Neural crest cell (in vitro differentiated cells): Measurements from ENCODE around the gene RABGAP1L. TPM values are rescaled to one million over a fixed set of nuclear protein-coding genes. Genes with fewer than 3 reads are reported as not detected.

Experiments used
- DNase-seq: peaks from one replicate; pipeline ENCODE4 v3.0.0; 2021; ENCODE audit warnings: low read depth, mixed read lengths, low spot score
- H3K27ac Mint-ChIP-seq: one replicate; pipeline ENCODE4 v1.8.0; 2021; ENCODE audit warnings: mild to moderate bottlenecking, mixed read lengths; ENCODE audit not compliant: unreplicated experiment
- H3K27me3 Mint-ChIP-seq: 2 replicates; pipeline ENCODE4 v1.8.0; 2021; ENCODE audit warnings: low read depth, mild to moderate bottlenecking, mixed read lengths
- H3K36me3 Mint-ChIP-seq: 2 replicates; pipeline ENCODE4 v1.8.0; 2021; ENCODE audit warnings: low read depth, mild to moderate bottlenecking, mixed read lengths
- H3K4me1 Mint-ChIP-seq: 2 replicates; pipeline ENCODE4 v1.8.0; 2021; ENCODE audit warnings: mixed read lengths
- H3K4me3 Mint-ChIP-seq: one replicate; pipeline ENCODE4 v1.8.0; 2021; ENCODE audit warnings: mild to moderate bottlenecking, mixed read lengths
- H3K9me3 Mint-ChIP-seq: 2 replicates; pipeline ENCODE4 v1.8.0; 2021; ENCODE audit warnings: mixed read lengths
- total RNA-seq: library from RNA; stranded (reverse); gene quantifications from 2 replicates; pipeline ENCODE4 v1.2.1, GENCODE V29; 2021
- TF ChIP-seq, protein P1 (sequence below): fragments of 200-600 bp; sonication (generic); conservative IDR thresholded peaks from 2 replicates; pipeline ENCODE4 v1.5.0; 2021; ENCODE audit warnings: antibody characterized with exemption, mild to moderate bottlenecking

RABGAP1L gene
- total RNA-seq, 1 donor from 2014 or later, result 25.6 TPM

DNA sequence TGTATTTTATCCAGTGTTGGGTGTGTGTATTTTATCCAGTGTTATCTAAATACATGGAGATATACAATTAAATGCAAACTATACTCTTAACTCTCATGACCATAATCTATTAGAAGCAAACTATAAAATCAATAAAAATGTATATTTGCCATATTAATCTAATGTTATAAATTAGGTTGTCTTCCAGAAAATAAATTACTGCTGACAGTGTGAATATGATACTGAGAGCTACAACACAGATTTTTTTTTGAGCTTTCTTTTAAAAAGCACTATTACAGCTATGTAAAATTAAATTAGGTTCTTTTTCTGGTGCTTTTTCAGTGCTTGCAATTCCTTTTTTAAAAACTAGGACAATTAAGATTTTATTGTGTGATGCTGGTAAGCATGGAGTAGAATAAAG lies 269.4 kb downstream of the RABGAP1L start:
- TF ChIP-seq, protein P1, sequence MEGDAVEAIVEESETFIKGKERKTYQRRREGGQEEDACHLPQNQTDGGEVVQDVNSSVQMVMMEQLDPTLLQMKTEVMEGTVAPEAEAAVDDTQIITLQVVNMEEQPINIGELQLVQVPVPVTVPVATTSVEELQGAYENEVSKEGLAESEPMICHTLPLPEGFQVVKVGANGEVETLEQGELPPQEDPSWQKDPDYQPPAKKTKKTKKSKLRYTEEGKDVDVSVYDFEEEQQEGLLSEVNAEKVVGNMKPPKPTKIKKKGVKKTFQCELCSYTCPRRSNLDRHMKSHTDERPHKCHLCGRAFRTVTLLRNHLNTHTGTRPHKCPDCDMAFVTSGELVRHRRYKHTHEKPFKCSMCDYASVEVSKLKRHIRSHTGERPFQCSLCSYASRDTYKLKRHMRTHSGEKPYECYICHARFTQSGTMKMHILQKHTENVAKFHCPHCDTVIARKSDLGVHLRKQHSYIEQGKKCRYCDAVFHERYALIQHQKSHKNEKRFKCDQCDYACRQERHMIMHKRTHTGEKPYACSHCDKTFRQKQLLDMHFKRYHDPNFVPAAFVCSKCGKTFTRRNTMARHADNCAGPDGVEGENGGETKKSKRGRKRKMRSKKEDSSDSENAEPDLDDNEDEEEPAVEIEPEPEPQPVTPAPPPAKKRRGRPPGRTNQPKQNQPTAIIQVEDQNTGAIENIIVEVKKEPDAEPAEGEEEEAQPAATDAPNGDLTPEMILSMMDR, result no peak
- no peaks in the 10 kb centered on the region for H3K36me3 Mint-ChIP-seq

DNA sequence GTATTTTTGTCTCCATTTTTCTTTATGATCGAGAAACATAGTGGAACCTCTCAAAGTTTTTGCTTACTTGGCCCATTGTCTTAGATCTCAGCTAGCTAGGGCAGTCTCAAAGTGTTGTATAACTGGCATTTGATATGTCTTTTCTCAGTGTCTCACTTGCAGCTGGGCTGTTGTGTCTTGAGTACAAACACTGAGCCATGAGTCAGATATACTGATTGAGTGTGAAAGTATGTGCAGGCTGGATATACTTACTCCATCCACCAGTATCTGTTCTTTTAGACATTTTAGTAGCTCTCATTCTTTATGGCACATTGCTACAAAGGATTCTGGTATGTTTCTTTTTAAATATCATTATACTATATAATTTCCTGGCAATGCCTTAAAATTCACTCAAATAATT lies 274.1 kb downstream of the RABGAP1L start:
- DNase-seq, result no peak
- no peaks in the 10 kb centered on the region for H3K4me1 Mint-ChIP-seq
- H3K36me3 Mint-ChIP-seq, result peaks cover 11% of the 10 kb centered on the region
- TF ChIP-seq, protein P1, result no peak
- H3K27ac Mint-ChIP-seq, result no peak overlapping the region
- no peak overlapping the region for H3K4me3 Mint-ChIP-seq
- peaks cover 8% of the 10 kb centered on the region for H3K9me3 Mint-ChIP-seq
- no peaks in the 10 kb centered on the region for H3K27me3 Mint-ChIP-seq

More for the DNA sequence above, 269.4 kb downstream of the RABGAP1L start:
- DNase-seq, result no peak
- Mint-ChIP-seq H3K4me3 (no peak overlapping the region), H3K27me3 (no peaks in the 10 kb centered on the region), H3K4me1 (no peaks in the 10 kb centered on the region), H3K9me3 (no peaks in the 10 kb centered on the region), H3K27ac (no peak overlapping the region)

DNA sequence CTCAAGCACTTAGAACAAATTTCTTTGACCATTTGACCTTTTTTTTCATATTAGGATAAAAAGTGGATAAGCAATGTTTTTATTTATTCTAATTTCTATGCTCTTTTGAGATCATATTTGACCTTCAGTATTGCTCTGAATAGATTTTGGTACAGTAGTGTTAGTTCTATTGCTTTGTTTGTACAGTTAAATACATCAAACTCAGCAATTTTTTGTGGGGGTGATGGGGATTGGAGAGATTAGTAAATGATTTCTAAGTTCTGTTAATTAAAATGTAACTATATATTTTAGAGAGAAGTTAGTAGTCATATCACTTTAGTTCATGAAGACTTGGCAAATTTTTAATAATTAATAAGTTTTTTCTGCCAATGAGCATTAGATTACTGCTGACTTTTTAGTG lies 286.0 kb downstream of the RABGAP1L start:
- Mint-ChIP-seq H3K4me3 (no peak overlapping the region), H3K27me3 (no peaks in the 10 kb centered on the region), H3K4me1 (peaks cover 12% of the 10 kb centered on the region), H3K36me3 (no peaks in the 10 kb centered on the region), H3K27ac (no peak overlapping the region), H3K9me3 (peaks cover 2% of the 10 kb centered on the region)
- TF ChIP-seq, protein P1, result no peak
- no peak for DNase-seq

DNA sequence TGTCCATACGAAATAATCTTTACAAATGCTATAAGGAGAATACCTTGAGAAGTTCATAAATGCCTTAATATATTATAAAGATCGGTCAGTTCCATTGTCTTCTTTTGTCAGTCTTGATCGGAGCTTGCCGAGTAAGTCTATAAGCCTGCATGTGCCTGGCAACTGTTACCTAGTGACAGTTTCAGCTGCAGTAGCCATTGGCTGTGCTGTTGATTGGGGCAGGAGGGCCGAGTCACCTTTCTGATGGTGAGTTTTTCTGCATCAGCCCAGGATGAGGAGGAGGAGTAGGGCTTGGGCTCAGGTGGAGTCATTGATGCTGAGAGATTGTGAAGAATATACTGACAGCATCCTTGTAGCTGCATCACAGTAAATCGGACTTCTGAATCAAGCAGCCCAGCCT lies 286.5 kb downstream of the RABGAP1L start:
- TF ChIP-seq, protein P1, result no peak
- Mint-ChIP-seq H3K27me3 (no peaks in the 10 kb centered on the region), H3K4me1 (peaks cover 12% of the 10 kb centered on the region), H3K36me3 (no peaks in the 10 kb centered on the region), H3K9me3 (peaks cover 2% of the 10 kb centered on the region), H3K27ac (no peak overlapping the region), H3K4me3 (no peak overlapping the region)
- DNase-seq, result no peak

DNA sequence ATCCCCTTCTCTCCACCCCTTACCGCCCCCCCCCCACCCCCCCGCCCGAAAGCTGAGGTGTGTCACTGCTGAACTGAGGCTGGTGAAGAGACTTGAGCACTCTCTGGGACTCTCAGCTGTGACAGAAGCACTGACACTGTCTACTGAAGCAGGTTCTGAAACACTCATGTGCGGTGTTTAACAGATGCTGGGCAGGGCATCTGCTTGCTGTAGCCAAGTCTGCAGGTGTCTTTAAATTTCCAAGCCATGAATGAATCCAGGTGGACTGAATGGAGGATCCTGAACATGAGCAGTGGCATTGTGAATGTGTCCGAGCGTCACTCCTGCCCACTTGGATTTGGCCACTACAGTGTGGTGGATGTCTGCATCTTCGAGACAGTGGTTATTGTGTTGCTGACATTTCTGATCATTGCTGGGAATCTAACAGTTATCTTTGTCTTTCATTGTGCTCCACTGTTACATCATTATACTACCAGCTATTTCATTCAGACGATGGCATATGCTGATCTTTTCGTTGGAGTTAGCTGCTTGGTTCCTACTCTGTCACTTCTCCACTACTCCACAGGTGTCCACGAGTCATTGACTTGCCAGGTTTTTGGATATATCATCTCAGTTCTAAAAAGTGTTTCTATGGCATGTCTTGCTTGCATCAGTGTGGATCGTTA lies 288.7 kb downstream of the RABGAP1L start, which contains the start of gene GPR52:
GPR52 (plus strand) TSS at position 99 of the 665 bp plus-strand sequence; CDS start at position 247, 148 bp downstream.
- no peaks in the 10 kb centered on the region for H3K9me3 Mint-ChIP-seq
- no peak within 1 kb of the TSS for H3K27ac Mint-ChIP-seq
- H3K4me1 Mint-ChIP-seq, result peaks cover 12% of the 10 kb centered on the region
- no peak within 1 kb of the TSS for H3K4me3 Mint-ChIP-seq
- H3K27me3 Mint-ChIP-seq, result no peaks in the 10 kb centered on the region
- TF ChIP-seq, protein P1, result no peak
- no peak for DNase-seq
- no peaks in the 10 kb centered on the region for H3K36me3 Mint-ChIP-seq
